ENCODE results near the gene ITGA3.

DNA sequence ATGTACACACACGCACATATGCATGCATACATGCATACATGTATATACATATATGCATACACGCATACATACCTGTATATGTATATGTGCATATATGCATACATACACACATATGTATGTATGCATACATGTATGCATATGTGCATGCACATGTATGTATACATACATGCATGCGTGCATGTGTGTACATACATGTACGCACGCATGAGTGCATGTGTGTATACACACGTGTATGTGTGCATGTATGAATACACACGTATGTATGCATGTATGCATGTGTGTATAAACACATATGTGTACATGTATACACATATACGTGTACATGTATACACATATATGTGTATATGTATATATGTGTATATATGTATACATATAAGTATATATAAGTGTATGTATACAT, 32.4 kb upstream of the ITGA3 start:
- TF ChIP-seq, protein P1, sequence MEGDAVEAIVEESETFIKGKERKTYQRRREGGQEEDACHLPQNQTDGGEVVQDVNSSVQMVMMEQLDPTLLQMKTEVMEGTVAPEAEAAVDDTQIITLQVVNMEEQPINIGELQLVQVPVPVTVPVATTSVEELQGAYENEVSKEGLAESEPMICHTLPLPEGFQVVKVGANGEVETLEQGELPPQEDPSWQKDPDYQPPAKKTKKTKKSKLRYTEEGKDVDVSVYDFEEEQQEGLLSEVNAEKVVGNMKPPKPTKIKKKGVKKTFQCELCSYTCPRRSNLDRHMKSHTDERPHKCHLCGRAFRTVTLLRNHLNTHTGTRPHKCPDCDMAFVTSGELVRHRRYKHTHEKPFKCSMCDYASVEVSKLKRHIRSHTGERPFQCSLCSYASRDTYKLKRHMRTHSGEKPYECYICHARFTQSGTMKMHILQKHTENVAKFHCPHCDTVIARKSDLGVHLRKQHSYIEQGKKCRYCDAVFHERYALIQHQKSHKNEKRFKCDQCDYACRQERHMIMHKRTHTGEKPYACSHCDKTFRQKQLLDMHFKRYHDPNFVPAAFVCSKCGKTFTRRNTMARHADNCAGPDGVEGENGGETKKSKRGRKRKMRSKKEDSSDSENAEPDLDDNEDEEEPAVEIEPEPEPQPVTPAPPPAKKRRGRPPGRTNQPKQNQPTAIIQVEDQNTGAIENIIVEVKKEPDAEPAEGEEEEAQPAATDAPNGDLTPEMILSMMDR (IDR thresholded peaks at IDR 0.05; ENCODE audit: insufficient read depth, low read length, poor library complexity, severe bottlenecking) = no peak
- TF ChIP-seq EZH2phosphoT487 (conservative IDR thresholded peaks at IDR 0.05; ENCODE audit: low read length) = no peak

Measured in SU-DHL-6 (cell line).